Fibroblast of pulmonary artery (primary cell): ENCODE measurements around the gene CNTNAP2.

Experiments used
- DNase-seq: peaks from one replicate; pipeline ENCODE4 v3.0.0-alpha.2; 2010; ENCODE audit warnings: low read depth
- H3K4me3 ChIP-seq: replicated peaks from 2 replicates; pipeline ENCODE4 v1.5.1; 2011; ENCODE audit warnings: low read depth, mild to moderate bottlenecking, control low read depth, low read length, moderate library complexity
- TF ChIP-seq, protein P1 (sequence below): IDR thresholded peaks from 2 replicates; pipeline ENCODE4 v1.5.1; 2011; ENCODE audit warnings: mild to moderate bottlenecking, control low read depth, low read length, inconsistent platforms; ENCODE audit errors: missing control alignments

The CNTNAP2 gene

DNA sequence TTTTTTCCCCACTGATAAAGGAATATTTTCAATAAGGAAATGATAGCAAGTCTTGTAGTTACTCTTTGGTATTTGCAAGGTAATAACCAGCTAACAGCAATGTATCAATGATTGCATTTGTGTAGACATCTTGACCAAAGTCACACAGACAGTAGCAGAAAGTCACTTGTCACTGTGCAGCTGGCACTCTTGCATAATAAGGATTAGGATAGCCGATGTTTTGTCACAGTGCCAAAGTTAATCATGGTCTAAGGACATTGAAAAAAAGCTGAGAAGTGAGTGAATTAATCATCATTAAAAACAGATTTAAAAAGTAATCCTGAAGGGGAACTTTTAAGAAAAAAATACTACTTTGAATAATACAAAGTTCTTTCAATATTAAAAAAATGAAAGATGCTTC, 1639.7 kb downstream of the CNTNAP2 start:
- TF ChIP-seq, protein P1, sequence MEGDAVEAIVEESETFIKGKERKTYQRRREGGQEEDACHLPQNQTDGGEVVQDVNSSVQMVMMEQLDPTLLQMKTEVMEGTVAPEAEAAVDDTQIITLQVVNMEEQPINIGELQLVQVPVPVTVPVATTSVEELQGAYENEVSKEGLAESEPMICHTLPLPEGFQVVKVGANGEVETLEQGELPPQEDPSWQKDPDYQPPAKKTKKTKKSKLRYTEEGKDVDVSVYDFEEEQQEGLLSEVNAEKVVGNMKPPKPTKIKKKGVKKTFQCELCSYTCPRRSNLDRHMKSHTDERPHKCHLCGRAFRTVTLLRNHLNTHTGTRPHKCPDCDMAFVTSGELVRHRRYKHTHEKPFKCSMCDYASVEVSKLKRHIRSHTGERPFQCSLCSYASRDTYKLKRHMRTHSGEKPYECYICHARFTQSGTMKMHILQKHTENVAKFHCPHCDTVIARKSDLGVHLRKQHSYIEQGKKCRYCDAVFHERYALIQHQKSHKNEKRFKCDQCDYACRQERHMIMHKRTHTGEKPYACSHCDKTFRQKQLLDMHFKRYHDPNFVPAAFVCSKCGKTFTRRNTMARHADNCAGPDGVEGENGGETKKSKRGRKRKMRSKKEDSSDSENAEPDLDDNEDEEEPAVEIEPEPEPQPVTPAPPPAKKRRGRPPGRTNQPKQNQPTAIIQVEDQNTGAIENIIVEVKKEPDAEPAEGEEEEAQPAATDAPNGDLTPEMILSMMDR: no peak
- no peak overlapping the region for H3K4me3 ChIP-seq
- no peak for DNase-seq

DNA sequence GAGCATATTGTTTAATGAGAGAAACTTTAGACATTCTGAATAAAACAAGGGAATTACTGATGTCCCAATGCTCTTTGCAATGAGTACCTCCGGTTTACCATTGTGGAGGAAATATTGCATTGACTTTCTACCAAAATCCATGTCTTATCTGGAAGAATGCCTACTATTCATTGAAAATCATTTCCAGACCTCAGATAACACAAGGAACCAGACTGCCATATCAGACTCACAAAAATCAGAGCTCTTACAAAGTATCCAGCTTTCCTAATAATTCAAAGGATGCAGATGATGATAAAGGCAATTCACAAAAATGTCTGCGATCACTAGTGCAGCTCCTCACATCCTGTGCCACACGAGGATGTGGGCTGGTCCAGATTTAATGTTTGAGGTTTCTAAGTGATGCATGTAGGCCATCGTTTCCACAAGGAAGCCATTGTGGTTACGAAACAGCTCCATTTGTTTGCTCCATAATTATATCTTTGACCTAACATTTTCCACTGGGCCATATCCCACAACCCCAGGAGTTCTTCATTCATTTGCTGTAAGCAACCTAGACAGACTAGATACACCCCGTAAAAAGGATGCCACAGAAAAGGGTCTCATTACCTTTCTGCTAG, 1642.8 kb downstream of the CNTNAP2 start:
- H3K4me3 ChIP-seq: no peak overlapping the region
- no peak for DNase-seq
- TF ChIP-seq, protein P1: no peak

- no peak overlapping the region for H3K4me3 ChIP-seq
- DNase-seq: no peak
- TF ChIP-seq, protein P1: no peak
Measured at GRCh38 chr7:147765301-147765700, 1648.7 kb downstream of the CNTNAP2 start.

- no peak overlapping the region for H3K4me3 ChIP-seq
- TF ChIP-seq, protein P1: no peak
Measured at GRCh38 chr7:147771344-147771743, 1654.7 kb downstream of the CNTNAP2 start.

GRCh38 chr7:147774461-147774860, 1657.9 kb downstream of the CNTNAP2 start:
- TF ChIP-seq, protein P1: no peak
- no peak overlapping the region for H3K4me3 ChIP-seq
- DNase-seq: no peak

More at GRCh38 chr7:147771344-147771743, 1654.7 kb downstream of the CNTNAP2 start:
- DNase-seq: no peak

DNA sequence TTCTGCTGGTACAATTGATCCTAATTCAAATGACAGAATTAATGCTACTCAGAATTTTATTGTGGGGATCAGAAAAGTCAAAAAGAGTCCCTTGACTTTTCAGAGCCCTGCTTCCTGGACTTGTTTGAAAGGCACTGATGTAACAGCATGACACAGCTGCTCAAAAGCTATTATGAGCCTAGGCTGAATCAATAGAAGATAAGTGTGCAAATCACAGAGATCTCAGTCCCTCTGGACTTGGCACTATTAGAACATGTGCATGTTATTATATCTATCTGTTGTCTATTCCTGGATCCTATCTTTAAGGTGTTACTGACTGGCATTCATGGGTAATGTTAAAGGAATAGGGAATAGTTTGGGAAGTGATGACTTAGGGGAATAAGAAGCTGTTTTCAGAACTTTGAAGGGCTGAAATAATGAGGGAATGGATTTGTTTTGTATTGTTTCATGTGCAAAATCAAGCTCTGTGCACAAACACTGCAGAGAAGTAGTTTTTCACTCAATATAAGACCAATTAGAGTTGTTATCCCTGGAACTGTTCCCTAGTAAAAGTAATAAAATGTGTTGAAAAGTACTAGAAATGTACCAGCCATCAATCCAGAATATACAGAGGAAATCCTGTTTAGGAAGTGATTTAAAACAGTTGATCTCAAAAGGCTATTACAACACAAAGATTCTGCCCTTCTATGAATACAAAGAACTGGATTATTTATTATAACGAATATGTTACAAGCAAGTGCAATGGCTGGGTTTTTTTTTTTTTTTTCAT, 1659.1 kb downstream of the CNTNAP2 start:
- TF ChIP-seq, protein P1: no peak
- no peak overlapping the region for H3K4me3 ChIP-seq
- DNase-seq: no peak
